BJ (cell line): ENCODE measurements around the gene PTCD2. TPM values are rescaled to one million over a fixed set of nuclear protein-coding genes. Genes with fewer than 3 reads are reported as not detected.

Experiments
- CTCF ChIA-PET: fragments of 350-600 bp; formaldehyde crosslinking; extraction: SDS; loops from one replicate; lab custom pipeline; 2021; ENCODE audit warnings: antibody characterized with exemption, inconsistent platforms; lab: Yijun Ruan, JAX
- POLR2A ChIA-PET: fragments of 300-600 bp; sonication (Branson Sonifier 250); formaldehyde crosslinking; extraction: SDS; loops from one replicate; lab custom pipeline; 2021; ENCODE audit warnings: antibody characterized with exemption; lab: Charles Lee
- DNase-seq: peaks from one replicate; pipeline ENCODE4 v3.0.0-alpha.2; 2011; ENCODE audit warnings: low read depth
- H3K27me3 ChIP-seq: 2 replicates; pipeline ENCODE4 v1.6.0; 2011; ENCODE audit warnings: low read length; ENCODE audit not compliant: control insufficient read depth, insufficient read depth
- H3K36me3 ChIP-seq: 2 replicates; pipeline ENCODE4 v1.5.1; 2011; ENCODE audit warnings: low read length; ENCODE audit not compliant: control insufficient read depth, insufficient read depth
- H3K4me3 ChIP-seq: 2 replicates; pipeline ENCODE4 v1.5.1; 2011; ENCODE audit warnings: low read depth, mild to moderate bottlenecking, control low read depth, low read length
- CTCF ChIP-seq: IDR thresholded peaks from 2 replicates; pipeline ENCODE4 v1.5.1; 2011; ENCODE audit warnings: low read depth, mild to moderate bottlenecking, control low read depth, inconsistent platforms, low read length, moderate library complexity; ENCODE audit not compliant: insufficient read depth
- polyA plus RNA-seq: library from polyadenylated mRNA; depleted of rRNA; stranded (reverse); fragments of >200 nt; gene quantifications from 2 replicates; pipeline ENCODE4 v1.2.3, GENCODE V29; 2011

Gene PTCD2
- polyA plus RNA-seq, 1 experiment = 7.7 TPM

- CTCF ChIA-PET = interaction anchor here (1.0 kb wide), 1 partner anchor 10 kb away, joined by 3 read pairs; no protein-coding TSS in a partner anchor
- H3K36me3 ChIP-seq = no peaks in the 10 kb centered on the region
- no peaks in the 10 kb centered on the region for H3K27me3 ChIP-seq
- no peak for DNase-seq
- POLR2A ChIA-PET = no interaction called here
- H3K4me3 ChIP-seq = no peak overlapping the region
- TF ChIP-seq CTCF = no peak
Observed at GRCh38 chr5:72276219-72276752, 43.9 kb upstream of the PTCD2 start.

GRCh38 chr5:72280581-72281069, 39.5 kb upstream of the PTCD2 start:
- peak; percentile 17 for DNase-seq
- Histone ChIP-seq H3K27me3 (no peaks in the 10 kb centered on the region), H3K36me3 (no peaks in the 10 kb centered on the region), H3K4me3 (no peak overlapping the region)
- peak; percentile 70 for TF ChIP-seq CTCF
- ChIA-PET CTCF (interaction anchor here (0.7 to 2.6 kb wide), 8 partner anchors 9 to 147 kb away, joined by 3 to 12 read pairs (median 4); no protein-coding TSS in a partner anchor), POLR2A (no interaction called here)

- ChIA-PET CTCF (interaction anchor here (1.0 to 2.6 kb wide), 4 partner anchors 11 to 498 kb away, joined by 3 to 12 read pairs (median 4); no protein-coding TSS in a partner anchor), POLR2A (interaction anchor here (0.7 kb wide), 1 partner anchor 1932 kb away, joined by 3 read pairs; no protein-coding TSS in a partner anchor)
- H3K4me3 ChIP-seq = no peak overlapping the region
- DNase-seq = no peak
- no peaks in the 10 kb centered on the region for H3K27me3 ChIP-seq
- H3K36me3 ChIP-seq = no peaks in the 10 kb centered on the region
- TF ChIP-seq CTCF = no peak
Observed at GRCh38 chr5:72281430-72281763, 38.8 kb upstream of the PTCD2 start.

- TF ChIP-seq CTCF = no peak
- Histone ChIP-seq H3K27me3 (no peaks in the 10 kb centered on the region), H3K36me3 (no peaks in the 10 kb centered on the region), H3K4me3 (no peak overlapping the region)
- ChIA-PET POLR2A (interaction anchor here (0.7 kb wide), 1 partner anchor 1931 kb away, joined by 3 read pairs; no protein-coding TSS in a partner anchor), CTCF (interaction anchor here (0.8 to 2.6 kb wide), 6 partner anchors 10 to 499 kb away, joined by 3 to 12 read pairs (median 4); no protein-coding TSS in a partner anchor)
- peak; percentile 71 for DNase-seq
Observed at GRCh38 chr5:72281764-72282499, 38.2 kb upstream of the PTCD2 start.

- no peaks in the 10 kb centered on the region for H3K36me3 ChIP-seq
- no peak overlapping the region for H3K4me3 ChIP-seq
- no peaks in the 10 kb centered on the region for H3K27me3 ChIP-seq
- POLR2A ChIA-PET = no interaction called here
- TF ChIP-seq CTCF = no peak
- DNase-seq = no peak
- CTCF ChIA-PET = interaction anchor here (1.0 to 1.2 kb wide), 2 partner anchors 11 to 41 kb away, joined by 3 to 4 read pairs; no protein-coding TSS in a partner anchor
Observed at GRCh38 chr5:72282878-72283277, 37.3 kb upstream of the PTCD2 start.
